ENCODE measurements around the gene HIP1.

GRCh38 chr7:75738604-75738974 lies at the start of gene HIP1:
- TF ChIP-seq POLR2A (IDR thresholded peaks at IDR 0.05): peak in 1 of 2 donors; percentile 10
- TF ChIP-seq, protein P1, sequence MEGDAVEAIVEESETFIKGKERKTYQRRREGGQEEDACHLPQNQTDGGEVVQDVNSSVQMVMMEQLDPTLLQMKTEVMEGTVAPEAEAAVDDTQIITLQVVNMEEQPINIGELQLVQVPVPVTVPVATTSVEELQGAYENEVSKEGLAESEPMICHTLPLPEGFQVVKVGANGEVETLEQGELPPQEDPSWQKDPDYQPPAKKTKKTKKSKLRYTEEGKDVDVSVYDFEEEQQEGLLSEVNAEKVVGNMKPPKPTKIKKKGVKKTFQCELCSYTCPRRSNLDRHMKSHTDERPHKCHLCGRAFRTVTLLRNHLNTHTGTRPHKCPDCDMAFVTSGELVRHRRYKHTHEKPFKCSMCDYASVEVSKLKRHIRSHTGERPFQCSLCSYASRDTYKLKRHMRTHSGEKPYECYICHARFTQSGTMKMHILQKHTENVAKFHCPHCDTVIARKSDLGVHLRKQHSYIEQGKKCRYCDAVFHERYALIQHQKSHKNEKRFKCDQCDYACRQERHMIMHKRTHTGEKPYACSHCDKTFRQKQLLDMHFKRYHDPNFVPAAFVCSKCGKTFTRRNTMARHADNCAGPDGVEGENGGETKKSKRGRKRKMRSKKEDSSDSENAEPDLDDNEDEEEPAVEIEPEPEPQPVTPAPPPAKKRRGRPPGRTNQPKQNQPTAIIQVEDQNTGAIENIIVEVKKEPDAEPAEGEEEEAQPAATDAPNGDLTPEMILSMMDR (IDR thresholded peaks at IDR 0.05): no peak

Measured in Peyer's patch (tissue), 4 donors.